ENCODE data around the gene PLD5.

PLD5 gene

DNA sequence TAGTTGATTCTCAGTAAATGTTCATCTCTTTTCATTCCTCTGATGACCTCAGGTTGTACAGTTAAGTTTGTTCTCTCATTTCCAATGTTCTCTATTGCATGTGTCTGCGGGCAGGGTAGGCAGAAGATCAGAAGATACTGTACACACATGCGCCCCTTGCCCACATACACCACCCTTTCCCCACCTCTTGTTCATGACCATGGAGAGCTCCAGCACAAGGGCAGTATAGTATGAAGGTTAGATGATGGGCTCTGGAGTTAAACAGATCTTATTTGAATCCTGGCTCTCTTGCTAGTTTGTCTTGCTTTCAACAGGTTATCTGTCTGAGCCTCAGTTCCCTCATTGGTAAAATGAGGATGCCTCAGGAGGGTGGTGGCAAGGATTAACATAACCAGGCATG lies 17.8 kb upstream of the PLD5 start:
- no peaks in the 10 kb centered on the region for H3K27me3 ChIP-seq (ENCODE audit: insufficient read depth, low read length)
- H3K9ac ChIP-seq (ENCODE audit: low read length), result no peak overlapping the region
- H3K4me1 ChIP-seq (ENCODE audit: insufficient read depth, low read length, severe bottlenecking), result no peaks in the 10 kb centered on the region

GRCh38 chr1:242535986-242536385 lies 11.5 kb upstream of the PLD5 start:
- Histone ChIP-seq H3K4me1 (ENCODE audit: insufficient read depth, low read length, severe bottlenecking) (no peaks in the 10 kb centered on the region), H3F3A (ENCODE audit: insufficient read depth, low read length) (no peaks in the 10 kb centered on the region), H3K36me3 (ENCODE audit: insufficient read depth, low read length) (no peaks in the 10 kb centered on the region), H3K4me3 (ENCODE audit: low read depth, low read length, poor library complexity, severe bottlenecking) (no peak overlapping the region), H3K9ac (ENCODE audit: low read length) (no peak overlapping the region), H3K27ac (ENCODE audit: low read depth, low read length, poor library complexity, severe bottlenecking) (no peak overlapping the region), H3K79me2 (ENCODE audit: insufficient read depth, low read length) (no peaks in the 10 kb centered on the region), H3K9me2 (ENCODE audit: low read depth, low read length) (no peaks in the 10 kb centered on the region), H4K20me1 (ENCODE audit: insufficient read depth, low read length) (no peaks in the 10 kb centered on the region), H3K27me3 (ENCODE audit: insufficient read depth, low read length) (no peaks in the 10 kb centered on the region), H3K9me3 (ENCODE audit: low read length) (no peaks in the 10 kb centered on the region), H2AFZ (ENCODE audit: low read length) (no peak overlapping the region), H3K4me2 (ENCODE audit: low read length) (no peak overlapping the region)
- TF ChIP-seq, protein P1, sequence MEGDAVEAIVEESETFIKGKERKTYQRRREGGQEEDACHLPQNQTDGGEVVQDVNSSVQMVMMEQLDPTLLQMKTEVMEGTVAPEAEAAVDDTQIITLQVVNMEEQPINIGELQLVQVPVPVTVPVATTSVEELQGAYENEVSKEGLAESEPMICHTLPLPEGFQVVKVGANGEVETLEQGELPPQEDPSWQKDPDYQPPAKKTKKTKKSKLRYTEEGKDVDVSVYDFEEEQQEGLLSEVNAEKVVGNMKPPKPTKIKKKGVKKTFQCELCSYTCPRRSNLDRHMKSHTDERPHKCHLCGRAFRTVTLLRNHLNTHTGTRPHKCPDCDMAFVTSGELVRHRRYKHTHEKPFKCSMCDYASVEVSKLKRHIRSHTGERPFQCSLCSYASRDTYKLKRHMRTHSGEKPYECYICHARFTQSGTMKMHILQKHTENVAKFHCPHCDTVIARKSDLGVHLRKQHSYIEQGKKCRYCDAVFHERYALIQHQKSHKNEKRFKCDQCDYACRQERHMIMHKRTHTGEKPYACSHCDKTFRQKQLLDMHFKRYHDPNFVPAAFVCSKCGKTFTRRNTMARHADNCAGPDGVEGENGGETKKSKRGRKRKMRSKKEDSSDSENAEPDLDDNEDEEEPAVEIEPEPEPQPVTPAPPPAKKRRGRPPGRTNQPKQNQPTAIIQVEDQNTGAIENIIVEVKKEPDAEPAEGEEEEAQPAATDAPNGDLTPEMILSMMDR (IDR thresholded peaks at IDR 0.05; ENCODE audit: low read length), result no peak
- no peak for TF ChIP-seq EZH2 (IDR thresholded peaks at IDR 0.05; ENCODE audit: borderline replicate concordance, low read length)

More for the DNA sequence above, 17.8 kb upstream of the PLD5 start:
- Histone ChIP-seq H3K4me2 (ENCODE audit: low read length) (no peak overlapping the region), H3K4me3 (ENCODE audit: low read depth, low read length, poor library complexity, severe bottlenecking) (no peak overlapping the region), H3K36me3 (ENCODE audit: insufficient read depth, low read length) (no peaks in the 10 kb centered on the region), H3K9me3 (ENCODE audit: low read length) (no peaks in the 10 kb centered on the region), H3K79me2 (ENCODE audit: insufficient read depth, low read length) (no peaks in the 10 kb centered on the region), H2AFZ (ENCODE audit: low read length) (no peak overlapping the region), H3K27ac (ENCODE audit: low read depth, low read length, poor library complexity, severe bottlenecking) (no peak overlapping the region), H4K20me1 (ENCODE audit: insufficient read depth, low read length) (no peaks in the 10 kb centered on the region), H3K9me2 (ENCODE audit: low read depth, low read length) (no peaks in the 10 kb centered on the region), H3F3A (ENCODE audit: insufficient read depth, low read length) (no peaks in the 10 kb centered on the region)
- TF ChIP-seq EZH2 (IDR thresholded peaks at IDR 0.05; ENCODE audit: borderline replicate concordance, low read length), result no peak
- TF ChIP-seq, protein P1 (IDR thresholded peaks at IDR 0.05; ENCODE audit: low read length), result no peak

DNA sequence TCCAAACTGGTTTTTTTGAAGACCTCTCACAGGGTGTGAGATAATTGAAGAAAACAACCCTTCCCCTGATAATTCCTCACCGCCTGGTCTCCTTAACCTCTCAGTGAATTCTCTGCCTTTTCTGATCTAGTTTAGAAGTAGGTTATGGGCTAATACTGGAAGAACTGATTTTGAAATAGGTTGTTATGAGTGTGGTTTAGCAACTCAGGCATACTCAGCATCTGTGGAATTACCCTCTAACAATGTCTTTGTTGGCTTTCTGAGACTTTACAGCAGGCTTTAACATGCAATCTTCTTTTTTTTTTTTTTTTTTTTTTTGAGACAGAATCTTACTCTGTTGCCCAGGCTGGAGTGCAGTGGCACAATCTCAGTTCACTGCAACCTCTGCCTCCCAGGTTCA lies 10.3 kb upstream of the PLD5 start:
- no peaks in the 10 kb centered on the region for H3K27me3 ChIP-seq (ENCODE audit: insufficient read depth, low read length)
- H3K9me2 ChIP-seq (ENCODE audit: low read depth, low read length), result no peaks in the 10 kb centered on the region
- no peaks in the 10 kb centered on the region for H4K20me1 ChIP-seq (ENCODE audit: insufficient read depth, low read length)
- H3K27ac ChIP-seq (ENCODE audit: low read depth, low read length, poor library complexity, severe bottlenecking), result no peak overlapping the region
- no peak overlapping the region for H3K4me3 ChIP-seq (ENCODE audit: low read depth, low read length, poor library complexity, severe bottlenecking)
- no peaks in the 10 kb centered on the region for H3F3A ChIP-seq (ENCODE audit: insufficient read depth, low read length)
- H3K79me2 ChIP-seq (ENCODE audit: insufficient read depth, low read length), result no peaks in the 10 kb centered on the region
- no peak overlapping the region for H3K4me2 ChIP-seq (ENCODE audit: low read length)
- no peak overlapping the region for H2AFZ ChIP-seq (ENCODE audit: low read length)
- no peaks in the 10 kb centered on the region for H3K9me3 ChIP-seq (ENCODE audit: low read length)
- H3K36me3 ChIP-seq (ENCODE audit: insufficient read depth, low read length), result no peaks in the 10 kb centered on the region
- no peak for TF ChIP-seq EZH2 (IDR thresholded peaks at IDR 0.05; ENCODE audit: borderline replicate concordance, low read length)
- TF ChIP-seq, protein P1 (IDR thresholded peaks at IDR 0.05; ENCODE audit: low read length), result no peak
- no peak overlapping the region for H3K9ac ChIP-seq (ENCODE audit: low read length)
- H3K4me1 ChIP-seq (ENCODE audit: insufficient read depth, low read length, severe bottlenecking), result no peaks in the 10 kb centered on the region

Measured in OCI-LY1 (cell line).